ENCODE results near the gene HOOK2. TPM values are rescaled to one million over a fixed set of nuclear protein-coding genes. Genes with fewer than 3 reads are reported as not detected.

HOOK2 gene
- total and polyA plus RNA-seq, 9 of the 15 experiments (the other 6 are each of a cell fraction or from before 2014, with no cell fraction given), result 1.3 to 17.2 (median 9.9) TPM

GRCh38 chr19:12770922-12771321 is 4.4 kb downstream of the HOOK2 start:
- no peak overlapping the region for H3K4me2 ChIP-seq (ENCODE audit: insufficient read depth, low read length)
- DNase-seq (ENCODE audit: extremely low read depth in 1 of 4, low spot score in 3 of 4), result no peak
- no peak for ATAC-seq
- no peaks in the 10 kb centered on the region for H4K20me1 ChIP-seq (replicated peaks; ENCODE audit: control insufficient read depth, insufficient read depth, low read length)
- in situ Hi-C loops (cut with MboI) (no loop called here), intact Hi-C loops (cut with micrococcal nuclease) (no loop called here)
- H3K36me3 ChIP-seq (ENCODE audit: control insufficient read depth, insufficient read depth, low read length), result no peaks in the 10 kb centered on the region
- no peak for FAIRE-seq
- H3K4me1 ChIP-seq (replicated peaks in 1 of 2; ENCODE audit: control insufficient read depth in 2 of 2, insufficient read depth in 2 of 2, low read length in 2 of 2), result peaks cover 5 to 31% of the 10 kb centered on the region in 2 experiments; a peak in 4 of 5 replicates
- ChIA-PET CTCF (ENCODE audit: low intra/inter-chr PET ratio) (no interaction called here), POLR2A (no interaction called here)
- BruUV-seq (replicated peaks), result no TSS peak
- TF ChIP-seq E2F3 (CRISPR knock-in tag; IDR thresholded peaks at IDR 0.05), result no peak
- WGBS (ENCODE audit: insufficient coverage, low coverage, missing lambda C conversion rate), result 90% methylated on average over 7 of the region's 13 CpGs
- H3K9ac ChIP-seq (ENCODE audit: insufficient read depth in 1 of 2, low read depth in 2 of 2, low read length in 2 of 2), result no peak overlapping the region
- H3K4me3 ChIP-seq, result no peak overlapping the region
- no peak overlapping the region for H3K27ac ChIP-seq (ENCODE audit: extremely low read depth, low read depth, low read length)
- H3K9me1 ChIP-seq (ENCODE audit: control insufficient read depth, insufficient read depth, low read length), result no peaks in the 10 kb centered on the region
- no peaks in the 10 kb centered on the region for H3K27me3 ChIP-seq (ENCODE audit: control insufficient read depth in 2 of 2, insufficient read depth in 2 of 2, low read length in 2 of 2)
- peaks cover 6% of the 10 kb centered on the region; the same call in 1 of the 3 replicates for H3K79me2 ChIP-seq (ENCODE audit: control insufficient read depth, insufficient read depth, low read length)
- H2AFZ ChIP-seq (ENCODE audit: low read depth, low read length), result no peak overlapping the region
- no peaks in the 10 kb centered on the region for H3K9me3 ChIP-seq (replicated peaks; ENCODE audit: control insufficient read depth, insufficient read depth, low read depth, low read length)

GRCh38 chr19:12769689-12770088 is 5.7 kb downstream of the HOOK2 start:
- ATAC-seq (no peak), DNase-seq (ENCODE audit: extremely low read depth in 1 of 4, low spot score in 3 of 4) (peak in 2 of 4 experiments; percentile 35 to 63), FAIRE-seq (no peak)
- POLR2A ChIA-PET, result interaction anchor here (0.6 to 1.0 kb wide), 2 partner anchors 26 to 576 kb away, joined by 3 read pairs; no protein-coding TSS in a partner anchor
- Histone ChIP-seq H3K4me1 (replicated peaks in 1 of 2; ENCODE audit: control insufficient read depth in 2 of 2, insufficient read depth in 2 of 2, low read length in 2 of 2) (peaks cover 2 to 29% of the 10 kb centered on the region in 2 experiments; a peak in 4 of 5 replicates), H2AFZ (ENCODE audit: low read depth, low read length) (no peak overlapping the region), H4K20me1 (replicated peaks; ENCODE audit: control insufficient read depth, insufficient read depth, low read length) (no peaks in the 10 kb centered on the region), H3K9me3 (replicated peaks; ENCODE audit: control insufficient read depth, insufficient read depth, low read depth, low read length) (no peaks in the 10 kb centered on the region), H3K27ac (ENCODE audit: extremely low read depth, low read depth, low read length) (no peak overlapping the region), H3K4me3 (no peak overlapping the region), H3K27me3 (ENCODE audit: control insufficient read depth in 2 of 2, insufficient read depth in 2 of 2, low read length in 2 of 2) (no peaks in the 10 kb centered on the region), H3K36me3 (ENCODE audit: control insufficient read depth, insufficient read depth, low read length) (no peaks in the 10 kb centered on the region), H3K4me2 (ENCODE audit: insufficient read depth, low read length) (no peak overlapping the region), H3K9me1 (ENCODE audit: control insufficient read depth, insufficient read depth, low read length) (no peaks in the 10 kb centered on the region), H3K9ac (ENCODE audit: insufficient read depth in 1 of 2, low read depth in 2 of 2, low read length in 2 of 2) (no peak overlapping the region), H3K79me2 (ENCODE audit: control insufficient read depth, insufficient read depth, low read length) (no peaks in the 10 kb centered on the region; the same call in 2 of the 3 replicates)
- CTCF ChIA-PET (ENCODE audit: low intra/inter-chr PET ratio), result no interaction called here
- in situ Hi-C loops (cut with MboI), result loop anchor here (5.0 kb wide), 1 partner anchor 78 kb away; no protein-coding TSS in a partner anchor
- intact Hi-C loops (cut with micrococcal nuclease), result no loop called here
- no peak for TF ChIP-seq ZNF311 (CRISPR knock-in tag; IDR thresholded peaks at IDR 0.05)
- 0 out of 2 replicates have a peak, but pooled peaks have one; percentile 12 for TF ChIP-seq EGR1 (conservative IDR thresholded peaks at IDR 0.05)
- peak; percentile 84 for TF ChIP-seq ZBTB33 (CRISPR knock-in tag; IDR thresholded peaks at IDR 0.05)
- no TSS peak for BruUV-seq (replicated peaks)
- WGBS (ENCODE audit: insufficient coverage, low coverage, missing lambda C conversion rate), result 95% methylated on average over 12 of the region's 37 CpGs
